Fibroblast of skin of scalp (primary cell): ENCODE data around the gene FRRS1L.

ENCODE experiments used
- DNase-seq: peaks from one replicate; pipeline ENCODE4 v3.0.0-alpha.2; 2013

FRRS1L gene

GRCh38 chr9:109101202-109101595 lies 65.8 kb downstream of the FRRS1L start:
- no peak for DNase-seq

GRCh38 chr9:109100543-109101201 lies 66.4 kb downstream of the FRRS1L start:
- no peak for DNase-seq

GRCh38 chr9:109098960-109099308 lies 68.1 kb downstream of the FRRS1L start:
- DNase-seq = no peak

GRCh38 chr9:109098171-109098959 lies 68.7 kb downstream of the FRRS1L start:
- DNase-seq = peak; percentile 77

GRCh38 chr9:109097146-109097545 lies 69.9 kb downstream of the FRRS1L start:
- DNase-seq = no peak

- no peak for DNase-seq
Measured at GRCh38 chr9:109095321-109095720, 71.7 kb downstream of the FRRS1L start.

- no peak for DNase-seq
Measured at GRCh38 chr9:109094268-109094667, 72.8 kb downstream of the FRRS1L start.

GRCh38 chr9:109092587-109092986 lies 74.5 kb downstream of the FRRS1L start:
- DNase-seq = no peak

GRCh38 chr9:109092051-109092580 lies 74.9 kb downstream of the FRRS1L start:
- no peak for DNase-seq

- peak; percentile 40 for DNase-seq
Measured at GRCh38 chr9:109088221-109088620, 78.8 kb downstream of the FRRS1L start.

- DNase-seq = no peak
Measured at GRCh38 chr9:109087795-109088194, 79.3 kb downstream of the FRRS1L start.

- DNase-seq = no peak
Measured at GRCh38 chr9:109086221-109086620, 80.8 kb downstream of the FRRS1L start.

- no peak for DNase-seq
Measured at GRCh38 chr9:109085510-109085909, 81.5 kb downstream of the FRRS1L start.

- no peak for DNase-seq
Measured at GRCh38 chr9:109083813-109084405, 83.1 kb downstream of the FRRS1L start.

GRCh38 chr9:109083141-109083540 lies 83.9 kb downstream of the FRRS1L start:
- no peak for DNase-seq

GRCh38 chr9:109082091-109082620 lies 84.9 kb downstream of the FRRS1L start:
- DNase-seq = no peak
